HCT116 (cell line): ENCODE measurements around the gene JPH3.

Source experiments
- CEBPB ChIP-seq: IDR thresholded peaks from 2 replicates; pipeline ENCODE4 v1.6.1; 2012; ENCODE audit warnings: low read depth
- EZH2 ChIP-seq: fragments of 200-600 bp; sonication (generic); IDR thresholded peaks from 2 replicates; pipeline ENCODE4 v1.6.1; 2017; ENCODE audit warnings: antibody characterized with exemption, mixed run types
- FOSL1 ChIP-seq: IDR thresholded peaks from 2 replicates; pipeline ENCODE4 v1.6.1; 2012; ENCODE audit warnings: low read depth
- JUND ChIP-seq: IDR thresholded peaks from 2 replicates; pipeline ENCODE4 v1.6.1; 2012
- POLR2A ChIP-seq: IDR thresholded peaks from 2 replicates; pipeline ENCODE4 v1.7.0; 2011; ENCODE audit warnings: borderline replicate concordance; ENCODE audit not compliant: insufficient read depth, insufficient read length; ENCODE audit errors: extremely low read depth
- POLR2AphosphoS5 ChIP-seq: IDR thresholded peaks from 2 replicates; pipeline ENCODE4 v1.6.1; 2011; ENCODE audit warnings: mild to moderate bottlenecking, low read depth, low read length, moderate library complexity
- RAD21 ChIP-seq: IDR thresholded peaks from 2 replicates; pipeline ENCODE4 v1.6.1; 2012; ENCODE audit warnings: low read depth, mild to moderate bottlenecking
- SIN3A ChIP-seq: IDR thresholded peaks from 2 replicates; pipeline ENCODE4 v1.6.1; 2012; ENCODE audit warnings: low read depth
- SP1 ChIP-seq: IDR thresholded peaks from 2 replicates; pipeline ENCODE4 v1.6.1; 2012; ENCODE audit warnings: low read depth
- ZFX ChIP-seq: fragments of 450-650 bp; IDR thresholded peaks from 2 replicates; pipeline ENCODE4 v1.6.1; 2017
- TF ChIP-seq, protein P1 (sequence below), 3 experiments: fragments of 200-600 bp in 1 of 3; sonication (generic) in 1 of 3; IDR thresholded peaks in 2 of 3; conservative IDR thresholded peaks in 1 of 3; 2 replicates each; pipeline ENCODE4 v1.5.1; 2012 to 2017; ENCODE audit warnings: low read depth in 2 of 3, low read length in 2 of 3, antibody characterized with exemption in 1 of 3, borderline replicate concordance in 1 of 3, control low read depth in 1 of 3, mild to moderate bottlenecking in 1 of 3, mixed read lengths in 1 of 3, mixed run types in 1 of 3, moderate library complexity in 1 of 3; ENCODE audit not compliant: insufficient read depth in 1 of 3
- TF ChIP-seq, protein P2 (sequence below): IDR thresholded peaks from 2 replicates; pipeline ENCODE4 v1.6.1; 2012; ENCODE audit warnings: low read depth

DNA sequence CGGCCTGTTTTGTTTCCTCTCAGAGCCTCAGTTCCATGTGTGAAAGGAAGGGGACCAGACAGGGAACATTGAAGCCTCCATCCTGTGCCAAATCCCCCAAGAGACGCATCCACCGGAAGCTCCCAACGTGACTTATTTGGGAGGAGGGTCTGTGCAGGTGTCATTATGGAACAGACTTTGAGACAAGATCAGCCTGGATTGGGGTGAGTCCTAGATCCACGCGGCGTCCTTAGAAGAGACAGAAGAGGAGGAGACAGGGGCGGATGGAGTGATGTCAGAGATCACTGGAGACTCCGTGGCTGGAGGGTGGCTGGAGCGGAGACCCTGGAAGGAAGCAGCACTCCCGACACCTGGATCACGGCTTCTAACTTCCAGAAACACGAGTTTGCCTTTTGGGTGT lies 83.5 kb downstream of the JPH3 start:
- TF ChIP-seq, protein P1, sequence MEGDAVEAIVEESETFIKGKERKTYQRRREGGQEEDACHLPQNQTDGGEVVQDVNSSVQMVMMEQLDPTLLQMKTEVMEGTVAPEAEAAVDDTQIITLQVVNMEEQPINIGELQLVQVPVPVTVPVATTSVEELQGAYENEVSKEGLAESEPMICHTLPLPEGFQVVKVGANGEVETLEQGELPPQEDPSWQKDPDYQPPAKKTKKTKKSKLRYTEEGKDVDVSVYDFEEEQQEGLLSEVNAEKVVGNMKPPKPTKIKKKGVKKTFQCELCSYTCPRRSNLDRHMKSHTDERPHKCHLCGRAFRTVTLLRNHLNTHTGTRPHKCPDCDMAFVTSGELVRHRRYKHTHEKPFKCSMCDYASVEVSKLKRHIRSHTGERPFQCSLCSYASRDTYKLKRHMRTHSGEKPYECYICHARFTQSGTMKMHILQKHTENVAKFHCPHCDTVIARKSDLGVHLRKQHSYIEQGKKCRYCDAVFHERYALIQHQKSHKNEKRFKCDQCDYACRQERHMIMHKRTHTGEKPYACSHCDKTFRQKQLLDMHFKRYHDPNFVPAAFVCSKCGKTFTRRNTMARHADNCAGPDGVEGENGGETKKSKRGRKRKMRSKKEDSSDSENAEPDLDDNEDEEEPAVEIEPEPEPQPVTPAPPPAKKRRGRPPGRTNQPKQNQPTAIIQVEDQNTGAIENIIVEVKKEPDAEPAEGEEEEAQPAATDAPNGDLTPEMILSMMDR (IDR thresholded peaks at IDR 0.05 in 2 of 3, conservative IDR thresholded peaks at IDR 0.05 in 1 of 3; ENCODE audit: borderline replicate concordance in 1 of 3, insufficient read depth in 1 of 3, low read depth in 2 of 3, low read length in 2 of 3), result no peak
- TF ChIP-seq EZH2 (no peak), JUND (no peak), POLR2A (no peak), CEBPB (no peak), POLR2AphosphoS5 (no peak), FOSL1 (no peak), SIN3A (no peak), RAD21 (no peak), ZFX (no peak), SP1 (no peak)
- TF ChIP-seq, protein P2, sequence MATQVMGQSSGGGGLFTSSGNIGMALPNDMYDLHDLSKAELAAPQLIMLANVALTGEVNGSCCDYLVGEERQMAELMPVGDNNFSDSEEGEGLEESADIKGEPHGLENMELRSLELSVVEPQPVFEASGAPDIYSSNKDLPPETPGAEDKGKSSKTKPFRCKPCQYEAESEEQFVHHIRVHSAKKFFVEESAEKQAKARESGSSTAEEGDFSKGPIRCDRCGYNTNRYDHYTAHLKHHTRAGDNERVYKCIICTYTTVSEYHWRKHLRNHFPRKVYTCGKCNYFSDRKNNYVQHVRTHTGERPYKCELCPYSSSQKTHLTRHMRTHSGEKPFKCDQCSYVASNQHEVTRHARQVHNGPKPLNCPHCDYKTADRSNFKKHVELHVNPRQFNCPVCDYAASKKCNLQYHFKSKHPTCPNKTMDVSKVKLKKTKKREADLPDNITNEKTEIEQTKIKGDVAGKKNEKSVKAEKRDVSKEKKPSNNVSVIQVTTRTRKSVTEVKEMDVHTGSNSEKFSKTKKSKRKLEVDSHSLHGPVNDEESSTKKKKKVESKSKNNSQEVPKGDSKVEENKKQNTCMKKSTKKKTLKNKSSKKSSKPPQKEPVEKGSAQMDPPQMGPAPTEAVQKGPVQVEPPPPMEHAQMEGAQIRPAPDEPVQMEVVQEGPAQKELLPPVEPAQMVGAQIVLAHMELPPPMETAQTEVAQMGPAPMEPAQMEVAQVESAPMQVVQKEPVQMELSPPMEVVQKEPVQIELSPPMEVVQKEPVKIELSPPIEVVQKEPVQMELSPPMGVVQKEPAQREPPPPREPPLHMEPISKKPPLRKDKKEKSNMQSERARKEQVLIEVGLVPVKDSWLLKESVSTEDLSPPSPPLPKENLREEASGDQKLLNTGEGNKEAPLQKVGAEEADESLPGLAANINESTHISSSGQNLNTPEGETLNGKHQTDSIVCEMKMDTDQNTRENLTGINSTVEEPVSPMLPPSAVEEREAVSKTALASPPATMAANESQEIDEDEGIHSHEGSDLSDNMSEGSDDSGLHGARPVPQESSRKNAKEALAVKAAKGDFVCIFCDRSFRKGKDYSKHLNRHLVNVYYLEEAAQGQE, result no peak
